Measurements from ENCODE around the gene C1orf115.
"Not testable (repeated sequence)": the region's sequence is repeated elsewhere in the genome, so short reads cannot be mapped to it uniquely, and the experiment has no call there.

C1orf115 gene, protein sequence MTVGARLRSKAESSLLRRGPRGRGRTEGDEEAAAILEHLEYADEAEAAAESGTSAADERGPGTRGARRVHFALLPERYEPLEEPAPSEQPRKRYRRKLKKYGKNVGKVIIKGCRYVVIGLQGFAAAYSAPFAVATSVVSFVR

DNA sequence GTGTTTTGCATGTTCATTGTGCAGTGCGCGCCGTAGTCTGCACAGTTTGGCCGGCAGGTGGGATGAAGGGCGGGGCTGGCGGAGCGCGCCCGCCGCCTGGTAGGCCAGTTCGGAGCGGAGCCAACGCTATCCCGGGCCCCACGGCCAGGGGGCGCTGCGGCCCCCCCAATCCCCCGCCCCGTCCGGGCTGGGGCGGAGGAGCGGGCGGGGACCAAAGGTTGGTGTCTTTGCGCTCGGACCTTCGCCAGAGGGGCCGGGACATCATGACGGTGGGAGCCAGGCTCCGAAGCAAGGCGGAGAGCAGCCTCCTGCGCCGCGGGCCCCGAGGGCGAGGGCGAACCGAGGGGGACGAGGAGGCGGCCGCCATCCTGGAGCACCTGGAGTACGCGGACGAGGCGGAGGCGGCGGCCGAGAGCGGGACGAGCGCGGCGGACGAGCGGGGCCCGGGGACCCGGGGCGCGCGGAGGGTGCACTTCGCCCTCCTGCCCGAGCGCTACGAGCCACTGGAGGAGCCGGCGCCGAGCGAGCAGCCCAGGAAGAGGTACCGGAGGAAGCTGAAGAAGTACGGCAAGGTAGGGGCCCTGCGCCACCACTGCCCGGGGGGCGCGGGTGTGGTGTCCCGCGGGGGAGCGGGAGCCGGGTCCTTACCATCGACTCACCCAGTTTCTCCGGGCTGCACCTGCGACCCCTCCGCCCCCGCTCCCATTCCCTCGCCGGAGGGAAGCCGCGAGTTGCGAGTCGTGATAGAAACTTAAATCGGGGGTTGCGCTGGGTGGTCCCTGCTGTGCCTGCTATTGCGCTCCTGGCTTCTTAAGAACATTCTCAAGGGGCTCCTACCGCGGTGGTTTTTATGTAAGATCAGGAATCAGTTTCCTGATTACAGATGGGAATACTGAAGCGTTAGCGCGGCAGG lies at the start of gene C1orf115:
C1orf115 (plus strand) TSS at position 224 of the 913 bp plus-strand sequence; CDS start at position 264, 40 bp downstream.
- in situ Hi-C loops (cut with HindIII; ENCODE audit: low sequenced_read_pairs), result no loop called here

DNA sequence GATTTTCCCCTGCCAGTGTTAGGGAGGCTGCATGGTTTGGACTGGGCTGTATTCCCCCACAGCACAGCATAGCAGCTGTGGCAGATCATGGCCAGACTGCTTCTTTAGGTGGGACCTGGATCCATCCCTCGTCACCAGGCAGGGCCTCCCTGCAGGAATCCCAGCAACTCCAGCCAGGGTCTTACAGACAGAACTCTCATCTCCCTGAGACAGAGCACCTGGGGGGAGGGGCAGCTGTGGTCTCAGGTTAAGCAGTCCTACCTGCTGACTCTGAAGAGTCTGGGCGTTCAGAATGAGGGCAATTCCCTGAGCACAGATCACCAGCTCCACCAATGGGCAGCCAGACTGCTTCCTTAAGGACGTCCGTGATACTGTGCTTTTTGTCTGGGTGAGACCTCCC lies 47.9 kb upstream of the C1orf115 start:
- in situ Hi-C loops (cut with HindIII; ENCODE audit: low sequenced_read_pairs), result no loop called here

DNA sequence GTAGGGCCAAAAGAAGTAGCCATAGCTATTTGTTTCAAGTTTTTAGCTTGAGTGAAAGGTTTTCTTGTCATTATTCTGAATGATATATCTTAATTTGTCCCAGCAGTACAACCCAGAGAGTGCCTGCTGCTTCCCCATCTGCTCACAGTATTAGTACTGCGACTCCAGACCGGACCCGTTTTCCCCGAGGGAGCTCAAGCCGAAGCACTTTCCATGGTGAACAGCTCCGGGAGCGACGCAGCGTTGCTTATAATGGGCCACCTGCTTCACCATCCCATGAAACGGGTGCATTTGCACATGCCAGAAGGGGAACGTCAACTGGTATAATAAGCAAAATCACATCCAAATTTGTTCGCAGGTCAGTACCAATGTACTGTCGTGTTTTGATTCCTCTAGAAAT lies 37.2 kb upstream of the C1orf115 start:
- in situ Hi-C loops (cut with HindIII; ENCODE audit: low sequenced_read_pairs), result no loop called here

DNA sequence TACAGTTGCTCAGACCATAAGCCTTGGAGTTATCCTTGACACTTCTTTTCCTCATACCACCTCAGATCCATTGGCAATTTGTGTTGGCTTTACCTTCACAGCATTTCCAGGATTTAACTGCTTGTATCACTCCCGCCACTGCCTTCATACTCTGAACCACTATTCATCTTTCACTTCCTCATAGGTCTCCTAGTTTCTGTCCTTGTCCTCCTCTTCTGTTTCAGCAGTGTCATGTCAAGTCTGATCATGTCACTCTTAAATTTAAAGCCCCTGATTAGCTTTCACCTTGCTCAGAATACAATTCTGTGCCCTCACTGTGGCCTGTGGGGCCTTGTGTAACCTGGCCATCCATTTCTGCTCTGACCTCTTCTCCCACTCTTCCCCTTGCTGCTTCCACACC lies 34.7 kb upstream of the C1orf115 start:
- in situ Hi-C loops (cut with HindIII; ENCODE audit: low sequenced_read_pairs), result no loop called here

DNA sequence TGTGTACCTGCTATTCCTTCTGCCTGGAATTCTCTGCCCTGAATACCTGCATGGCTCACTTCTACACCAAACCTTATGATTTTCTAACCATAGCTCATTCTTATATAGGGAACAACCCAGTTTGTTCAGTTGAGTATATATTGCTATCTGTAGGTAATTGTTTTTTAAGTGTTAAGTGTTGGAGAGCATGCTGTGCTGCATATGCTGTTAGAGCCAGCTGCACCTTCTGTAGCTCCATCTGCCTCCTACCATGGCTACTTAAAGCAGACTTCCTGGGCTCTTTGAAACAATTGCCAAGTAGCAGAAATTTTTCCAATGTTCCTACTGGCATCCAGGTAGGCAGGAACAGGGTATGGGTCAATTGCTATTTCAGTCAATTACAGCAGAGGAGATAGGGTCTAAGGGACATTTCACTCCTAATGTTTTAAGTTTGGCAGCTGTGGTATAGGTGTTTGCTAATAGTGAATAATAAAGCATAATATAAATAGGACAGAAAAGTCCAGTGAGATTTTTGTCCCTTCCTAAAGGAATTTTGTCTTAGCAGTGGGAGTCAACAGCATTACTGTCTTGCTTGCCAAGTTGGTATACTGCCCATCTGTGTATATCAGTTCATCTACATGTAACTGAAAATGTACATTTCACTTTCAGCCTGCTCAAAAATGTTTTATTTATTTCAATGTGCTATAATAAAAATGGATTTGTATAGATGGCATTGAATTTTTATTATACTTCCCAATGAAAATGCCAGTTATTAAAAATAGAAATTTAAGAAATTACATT lies 34.0 kb upstream of the C1orf115 start:
- in situ Hi-C loops (cut with HindIII; ENCODE audit: low sequenced_read_pairs), result no loop called here

DNA sequence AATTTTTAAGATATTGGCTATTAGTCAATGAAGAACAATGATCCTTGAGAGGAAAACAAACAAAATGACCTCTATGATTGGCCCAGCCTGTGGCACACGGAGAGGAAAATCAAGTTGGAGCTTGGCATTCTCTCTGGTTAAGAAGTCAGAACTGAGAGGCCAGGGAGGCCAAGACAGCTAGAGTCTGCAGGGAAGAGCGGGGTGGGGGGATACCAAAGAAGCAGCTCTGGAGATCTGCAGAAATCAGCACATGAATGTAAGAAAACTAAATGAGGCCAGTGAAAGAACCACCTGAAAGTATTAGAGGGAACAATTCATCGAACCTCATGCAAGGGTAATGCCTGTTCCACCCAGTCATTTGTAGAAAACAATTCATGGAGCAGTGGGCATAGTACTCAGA lies 23.8 kb upstream of the C1orf115 start:
- in situ Hi-C loops (cut with HindIII; ENCODE audit: low sequenced_read_pairs), result no loop called here

DNA sequence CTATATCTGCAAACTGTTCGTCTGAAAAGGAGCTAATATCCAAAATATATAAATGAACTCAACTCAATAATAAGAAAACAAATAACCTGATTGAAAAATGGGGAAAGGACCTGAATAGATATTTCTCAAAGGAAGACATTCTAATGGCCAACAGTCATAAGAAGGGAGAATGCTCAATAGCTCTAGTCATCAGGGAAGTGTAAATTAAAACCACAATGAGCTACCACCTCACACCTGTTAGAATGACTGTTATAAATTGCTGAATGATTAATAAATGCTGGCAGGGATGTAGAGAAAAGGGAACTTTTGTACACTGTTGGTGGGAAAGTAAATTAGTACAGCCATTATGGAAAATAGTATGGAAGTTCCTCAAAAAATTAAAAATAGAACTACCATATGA lies 21.2 kb upstream of the C1orf115 start:
- in situ Hi-C loops (cut with HindIII; ENCODE audit: low sequenced_read_pairs), result no loop called here

DNA sequence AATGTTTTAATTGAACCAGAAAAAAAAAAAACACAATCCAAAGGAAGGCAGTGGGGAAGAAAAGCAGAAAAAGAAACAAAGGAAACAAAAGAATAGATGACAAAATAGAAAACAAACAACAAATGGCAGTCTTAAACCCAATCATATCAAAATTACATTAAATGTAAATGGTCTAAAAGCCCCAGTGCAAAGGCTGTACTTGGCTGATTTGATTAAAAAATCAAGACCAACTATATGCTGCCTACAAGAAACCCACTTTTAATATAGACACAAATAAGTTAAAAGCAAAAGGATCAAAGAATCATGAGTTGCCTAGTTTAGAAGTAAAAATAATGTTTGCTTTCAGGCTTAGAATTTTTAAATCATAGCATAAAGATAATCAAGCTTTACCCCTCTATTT lies 19.8 kb upstream of the C1orf115 start:
- in situ Hi-C loops (cut with HindIII; ENCODE audit: low sequenced_read_pairs), result no loop called here

DNA sequence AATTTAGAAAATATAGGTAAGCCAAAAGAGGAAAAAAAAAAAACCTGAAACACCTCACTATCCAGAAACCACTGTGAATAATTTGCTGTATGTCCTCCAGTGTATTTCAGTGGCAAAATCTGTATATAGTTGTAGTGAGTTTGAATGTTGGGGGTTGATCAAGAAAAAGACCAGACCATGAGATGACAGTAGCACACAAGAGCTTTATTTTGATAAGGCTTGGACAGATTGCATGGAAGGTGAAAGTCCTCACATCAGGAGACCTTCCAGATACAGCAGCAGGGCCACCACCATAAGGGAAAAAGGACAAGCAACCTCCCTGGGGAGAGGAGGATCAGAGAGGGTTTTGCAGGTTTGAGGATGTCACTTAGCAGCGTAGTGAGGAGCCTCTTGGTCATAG lies 16.2 kb upstream of the C1orf115 start:
- in situ Hi-C loops (cut with HindIII; ENCODE audit: low sequenced_read_pairs), result no loop called here

DNA sequence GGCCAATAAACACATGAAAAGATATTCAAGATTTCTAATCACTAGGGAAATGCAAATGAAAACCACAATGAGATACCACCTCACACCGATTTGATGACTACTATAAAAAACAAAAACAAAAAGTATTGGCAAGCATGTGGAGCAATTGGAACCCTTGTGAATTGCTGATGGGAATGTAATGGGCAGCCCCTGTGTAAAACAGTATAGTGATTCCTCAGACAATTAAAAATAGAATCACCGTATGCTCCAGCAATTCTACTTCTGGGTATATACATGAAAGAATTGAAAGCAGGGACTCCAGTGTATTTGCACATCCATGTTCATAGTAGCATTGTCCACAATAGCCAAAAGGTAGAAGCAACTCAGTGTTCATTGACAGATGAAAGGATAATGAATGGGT lies 12.9 kb upstream of the C1orf115 start:
- in situ Hi-C loops (cut with HindIII; ENCODE audit: low sequenced_read_pairs), result no loop called here

DNA sequence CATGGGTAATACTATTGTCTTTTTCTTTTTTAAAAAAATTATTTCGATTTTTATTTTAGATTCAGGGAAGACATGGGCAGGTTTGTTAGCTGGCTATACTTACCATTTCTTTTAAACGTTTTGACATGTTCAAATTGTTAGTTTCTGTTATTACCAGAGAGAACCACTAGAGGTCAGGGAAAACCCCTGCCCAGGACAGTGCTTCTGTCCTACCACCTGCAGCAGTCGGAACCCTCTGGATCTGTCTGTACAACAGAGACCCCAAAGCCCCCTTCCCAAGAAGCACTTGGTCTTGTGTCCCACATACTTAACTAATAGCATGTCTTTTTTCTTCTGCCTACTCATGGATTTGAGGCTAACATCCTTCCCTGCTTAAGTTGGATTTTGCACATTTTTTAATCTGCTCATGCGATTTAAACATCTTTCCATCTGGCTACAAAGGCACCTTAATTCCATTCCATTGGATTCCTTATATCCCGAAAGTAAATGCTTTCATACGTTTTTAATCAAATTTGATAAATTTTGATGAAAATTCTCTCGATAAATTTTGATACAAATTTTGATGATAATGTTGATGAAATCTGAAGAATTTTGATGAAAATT lies 10.0 kb upstream of the C1orf115 start:
- in situ Hi-C loops (cut with HindIII; ENCODE audit: low sequenced_read_pairs), result no loop called here

DNA sequence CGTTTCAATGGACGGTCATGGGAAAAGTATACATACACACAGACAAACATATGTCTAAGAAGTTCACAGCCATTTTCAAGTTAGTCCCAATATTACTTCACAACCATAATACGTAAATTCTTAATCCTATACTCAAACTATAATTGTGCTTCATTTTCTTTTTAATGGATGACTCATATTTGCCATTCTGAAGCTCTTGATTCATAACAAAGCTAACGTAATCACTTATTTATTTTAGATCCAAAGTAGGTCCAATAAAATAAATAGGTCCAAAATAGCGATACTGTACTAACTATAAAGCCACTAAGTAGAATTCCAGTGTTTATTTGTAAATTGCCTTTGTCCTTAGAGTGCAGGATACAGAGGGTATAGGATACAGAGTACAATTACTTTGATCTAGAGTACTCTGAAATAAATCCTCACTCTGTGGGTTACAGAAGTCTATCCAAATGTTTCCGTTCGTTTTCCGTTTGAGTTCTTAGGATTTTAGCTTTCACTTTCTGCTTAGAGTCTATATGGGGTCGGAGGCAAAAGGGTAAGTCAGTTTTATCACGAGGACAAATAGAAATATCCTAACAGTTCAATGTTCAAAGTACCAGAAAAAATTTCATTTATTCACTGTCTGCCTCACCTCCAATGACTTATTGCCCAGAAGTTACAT lies 8.8 kb upstream of the C1orf115 start:
- in situ Hi-C loops (cut with HindIII; ENCODE audit: low sequenced_read_pairs), result no loop called here

DNA sequence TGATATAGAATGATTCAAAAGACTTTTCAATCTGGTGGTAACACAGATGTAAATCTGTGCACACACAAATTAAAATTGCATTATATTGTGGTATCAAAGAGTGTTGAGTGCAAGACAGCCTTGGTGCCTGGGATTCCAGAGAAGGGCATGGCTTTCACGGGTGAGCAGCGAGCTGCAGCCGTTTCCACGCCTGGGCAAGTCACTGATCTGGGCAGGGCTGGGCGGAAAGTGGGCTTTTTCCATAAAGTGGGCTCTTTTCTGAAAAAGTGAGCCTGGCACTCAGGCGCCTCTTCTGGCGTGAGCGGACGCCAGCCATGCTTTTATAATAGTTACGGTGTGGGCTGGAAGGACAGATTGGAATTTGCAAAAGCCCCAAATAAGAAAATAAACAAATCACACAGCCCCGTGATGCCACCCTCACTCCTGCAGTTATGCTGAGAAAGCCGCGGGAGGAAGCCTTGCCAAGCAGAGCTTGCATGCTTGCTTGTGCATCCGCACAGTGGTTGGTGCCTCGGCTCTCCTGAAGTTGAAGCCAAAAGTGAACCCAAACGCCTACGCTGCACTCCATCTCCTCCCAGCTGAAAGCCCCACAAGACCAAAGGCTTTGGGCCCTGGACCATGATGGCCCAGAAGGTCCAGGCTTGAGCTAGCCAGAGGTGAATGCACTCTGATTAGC lies 7.1 kb upstream of the C1orf115 start:
- in situ Hi-C loops (cut with HindIII; ENCODE audit: low sequenced_read_pairs), result no loop called here

DNA sequence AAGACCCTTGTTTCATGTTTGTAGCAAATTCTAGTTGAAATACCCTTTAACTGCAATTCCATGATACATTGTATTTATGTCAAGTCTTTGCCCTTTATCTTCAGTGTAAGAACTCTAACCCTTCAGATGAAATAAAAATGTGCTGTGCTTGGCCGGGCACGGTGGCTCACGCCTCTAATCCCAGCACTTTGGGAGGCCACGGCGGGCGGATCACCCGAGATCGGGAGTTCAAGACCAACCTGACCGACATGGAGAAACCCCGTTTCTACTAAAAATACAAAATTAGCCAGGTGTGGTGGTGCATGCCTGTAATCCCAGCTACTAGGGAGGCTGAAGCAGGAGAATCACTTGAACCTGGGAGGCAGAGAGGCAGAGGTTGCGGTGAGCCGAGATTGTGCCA lies 6.4 kb upstream of the C1orf115 start:
- in situ Hi-C loops (cut with HindIII; ENCODE audit: low sequenced_read_pairs), result not testable (repeated sequence)

DNA sequence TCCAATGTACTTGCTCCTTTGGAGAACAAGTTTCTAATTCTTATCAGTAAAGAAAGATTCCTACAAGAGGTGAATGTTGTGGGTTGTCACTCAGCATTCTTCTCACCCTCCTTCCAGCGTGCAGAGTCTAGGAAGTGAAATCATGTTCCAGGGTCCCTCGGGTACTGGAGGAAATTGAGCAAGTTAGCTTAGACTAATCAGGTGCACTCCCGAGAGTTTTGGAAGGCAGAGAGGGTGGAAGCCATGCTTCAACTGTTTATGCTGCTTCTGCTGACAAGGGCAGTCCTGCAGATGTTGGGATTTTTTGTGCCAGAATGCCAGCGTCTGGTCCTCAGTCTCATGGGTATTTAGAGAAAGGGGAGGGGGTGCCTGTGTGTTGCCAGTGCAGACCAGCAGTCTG lies 5.3 kb upstream of the C1orf115 start:
- in situ Hi-C loops (cut with HindIII; ENCODE audit: low sequenced_read_pairs), result no loop called here

DNA sequence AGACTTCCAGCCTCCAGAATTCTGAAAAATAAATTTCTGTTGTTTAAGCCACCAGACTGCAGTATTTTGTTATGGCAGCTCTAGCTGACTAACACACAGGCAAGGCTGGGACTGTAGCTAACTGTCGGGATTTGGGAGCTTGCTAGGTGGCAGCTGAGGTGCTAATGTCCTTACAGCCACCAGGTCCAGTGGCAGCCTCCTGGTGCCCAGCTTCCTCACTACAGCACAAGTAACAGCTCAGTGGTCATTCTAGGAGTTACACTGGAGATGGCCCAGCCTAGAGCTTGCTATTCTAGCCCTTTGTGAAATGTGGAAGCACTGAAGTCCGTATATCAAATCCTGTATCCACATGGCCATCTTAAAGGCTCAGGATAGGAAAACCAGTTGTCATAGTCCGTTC lies 4.3 kb upstream of the C1orf115 start:
- in situ Hi-C loops (cut with HindIII; ENCODE audit: low sequenced_read_pairs), result no loop called here

DNA sequence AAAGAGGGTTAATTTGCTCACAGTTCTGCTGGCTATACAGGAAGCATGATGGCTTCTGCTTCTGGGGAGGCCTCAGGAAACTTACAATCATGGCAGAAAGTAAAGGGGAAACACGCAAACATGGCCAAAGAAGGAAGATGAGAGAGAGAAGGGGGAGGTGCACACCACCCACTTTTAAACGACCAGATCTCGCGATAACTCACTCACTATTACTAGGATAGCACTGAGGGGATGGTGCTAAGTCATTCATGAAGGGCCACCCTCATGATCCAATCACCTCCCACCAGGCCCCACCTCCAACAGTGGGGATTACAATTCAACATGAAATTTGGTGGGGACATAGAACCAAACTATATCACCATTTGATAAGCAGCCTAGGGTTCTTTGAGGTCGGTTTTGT lies 2.4 kb upstream of the C1orf115 start:
- in situ Hi-C loops (cut with HindIII; ENCODE audit: low sequenced_read_pairs), result no loop called here

DNA sequence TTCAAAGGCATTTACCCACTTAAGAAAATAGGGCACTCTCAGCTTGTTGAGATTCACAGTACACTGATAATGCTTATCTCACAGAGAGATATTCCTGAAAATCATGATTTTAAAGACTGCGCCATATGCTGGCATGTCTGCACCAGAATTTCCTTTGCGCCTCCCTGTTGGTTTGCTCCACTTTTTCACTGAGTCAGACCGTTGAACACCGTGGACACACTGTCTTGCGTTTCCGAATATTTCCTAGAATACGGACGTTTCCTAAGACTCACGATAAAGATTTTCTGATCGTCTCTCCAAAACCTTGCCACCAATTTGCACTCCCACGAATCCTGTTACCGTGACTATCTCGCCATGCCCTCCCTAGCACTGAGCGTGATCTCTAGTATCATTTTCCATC lies 497 bp upstream of the C1orf115 start:
- in situ Hi-C loops (cut with HindIII; ENCODE audit: low sequenced_read_pairs), result no loop called here

DNA sequence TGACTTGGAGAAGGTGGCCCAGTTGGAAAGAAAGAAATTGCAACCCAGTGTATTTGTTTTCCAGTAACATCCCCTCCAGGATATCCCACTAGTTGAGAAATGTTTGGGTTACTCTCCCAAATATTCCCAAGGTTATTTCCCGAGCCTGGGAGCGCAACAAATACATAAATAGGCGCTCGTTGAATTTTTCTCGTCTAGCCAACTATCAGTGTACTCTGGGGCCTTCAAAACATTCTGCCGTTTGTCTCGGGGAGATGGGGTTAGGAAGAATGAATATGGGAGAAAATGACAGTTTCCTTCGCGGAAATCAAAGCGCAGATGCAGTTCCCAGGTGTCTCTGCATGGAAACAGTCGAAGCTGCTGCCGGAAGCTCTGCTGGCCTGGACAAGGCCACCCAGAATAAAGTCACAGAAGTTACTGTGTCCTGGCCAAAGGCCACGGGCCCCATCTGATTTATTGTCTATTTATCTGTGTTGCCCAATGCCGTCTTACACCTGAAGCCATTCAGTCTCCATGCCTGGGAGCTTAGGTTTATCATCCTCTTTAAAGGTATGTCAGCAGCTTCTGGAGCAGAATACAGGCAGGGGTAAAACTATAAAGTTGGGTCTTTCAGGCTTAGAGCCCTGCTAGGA lies 1.0 kb downstream of the C1orf115 start:
- in situ Hi-C loops (cut with HindIII; ENCODE audit: low sequenced_read_pairs), result no loop called here

All from DLD1 (cell line).